Measurements from ENCODE around the gene ENPP6.

The ENPP6 gene

GRCh38 chr4:184150102-184150839, 67.4 kb downstream of the ENPP6 start:
- no peaks in the 10 kb centered on the region for H4K20me1 ChIP-seq (ENCODE audit: insufficient read depth, low read length)
- no peaks in the 10 kb centered on the region for H3K36me3 ChIP-seq (replicated peaks; ENCODE audit: insufficient read depth, low read length)
- H3K4me2 ChIP-seq (ENCODE audit: low read depth, low read length): no peak overlapping the region
- no peak for TF ChIP-seq EZH2 (optimal IDR thresholded peaks at IDR 0.05; ENCODE audit: low read depth, low read length)
- no peak for TF ChIP-seq CTCF (IDR thresholded peaks at IDR 0.05; ENCODE audit: low read length)
- no peak for TF ChIP-seq EZH2phosphoT487 (IDR thresholded peaks at IDR 0.05; ENCODE audit: low read length)
- no peak overlapping the region for H2AFZ ChIP-seq (ENCODE audit: low read length)
- no peaks in the 10 kb centered on the region for H3F3A ChIP-seq (ENCODE audit: insufficient read depth, low read length)
- no peak overlapping the region for H3K27ac ChIP-seq (ENCODE audit: low read length)
- no peaks in the 10 kb centered on the region for H3K9me3 ChIP-seq (replicated peaks; ENCODE audit: insufficient read depth, low read length)
- H3K9me2 ChIP-seq (replicated peaks; ENCODE audit: insufficient read depth, low read length): no peaks in the 10 kb centered on the region
- no peaks in the 10 kb centered on the region for H3K79me2 ChIP-seq (ENCODE audit: low read length)
- DNase-seq: no peak
- no peak overlapping the region for H3K9ac ChIP-seq (ENCODE audit: low read length)
- H3K4me3 ChIP-seq (ENCODE audit: low read length): no peak overlapping the region
- no peaks in the 10 kb centered on the region for H3K4me1 ChIP-seq (ENCODE audit: low read length)
- H3K27me3 ChIP-seq (replicated peaks; ENCODE audit: insufficient read depth, low read length): no peaks in the 10 kb centered on the region

- no peaks in the 10 kb centered on the region for H3K36me3 ChIP-seq (replicated peaks; ENCODE audit: insufficient read depth, low read length)
- no peaks in the 10 kb centered on the region for H3K79me2 ChIP-seq (ENCODE audit: low read length)
- H3F3A ChIP-seq (ENCODE audit: insufficient read depth, low read length): no peaks in the 10 kb centered on the region
- H3K9me2 ChIP-seq (replicated peaks; ENCODE audit: insufficient read depth, low read length): no peaks in the 10 kb centered on the region
- H3K4me2 ChIP-seq (ENCODE audit: low read depth, low read length): no peak overlapping the region
- TF ChIP-seq EZH2 (optimal IDR thresholded peaks at IDR 0.05; ENCODE audit: low read depth, low read length): no peak
- no peak for TF ChIP-seq EZH2phosphoT487 (IDR thresholded peaks at IDR 0.05; ENCODE audit: low read length)
- TF ChIP-seq CTCF (IDR thresholded peaks at IDR 0.05; ENCODE audit: low read length): no peak
- H3K4me3 ChIP-seq (ENCODE audit: low read length): no peak overlapping the region
- H3K9ac ChIP-seq (ENCODE audit: low read length): no peak overlapping the region
- H4K20me1 ChIP-seq (ENCODE audit: insufficient read depth, low read length): no peaks in the 10 kb centered on the region
- H3K27ac ChIP-seq (ENCODE audit: low read length): no peak overlapping the region
- DNase-seq: no peak
- H3K9me3 ChIP-seq (replicated peaks; ENCODE audit: insufficient read depth, low read length): no peaks in the 10 kb centered on the region
- H3K27me3 ChIP-seq (replicated peaks; ENCODE audit: insufficient read depth, low read length): no peaks in the 10 kb centered on the region
- H3K4me1 ChIP-seq (ENCODE audit: low read length): no peaks in the 10 kb centered on the region
- no peak overlapping the region for H2AFZ ChIP-seq (ENCODE audit: low read length)
Observed at GRCh38 chr4:184148738-184149637, 68.7 kb downstream of the ENPP6 start.

- Histone ChIP-seq H3K27me3 (replicated peaks; ENCODE audit: insufficient read depth, low read length) (no peaks in the 10 kb centered on the region), H3K36me3 (replicated peaks; ENCODE audit: insufficient read depth, low read length) (no peaks in the 10 kb centered on the region), H3K79me2 (ENCODE audit: low read length) (no peaks in the 10 kb centered on the region), H4K20me1 (ENCODE audit: insufficient read depth, low read length) (no peaks in the 10 kb centered on the region), H3K4me2 (ENCODE audit: low read depth, low read length) (no peak overlapping the region), H3K4me3 (ENCODE audit: low read length) (no peak overlapping the region), H3K27ac (ENCODE audit: low read length) (no peak overlapping the region), H3K9me3 (replicated peaks; ENCODE audit: insufficient read depth, low read length) (no peaks in the 10 kb centered on the region), H2AFZ (ENCODE audit: low read length) (no peak overlapping the region), H3F3A (ENCODE audit: insufficient read depth, low read length) (no peaks in the 10 kb centered on the region), H3K9ac (ENCODE audit: low read length) (no peak overlapping the region), H3K9me2 (replicated peaks; ENCODE audit: insufficient read depth, low read length) (no peaks in the 10 kb centered on the region), H3K4me1 (ENCODE audit: low read length) (no peaks in the 10 kb centered on the region)
- DNase-seq: no peak
- TF ChIP-seq CTCF (IDR thresholded peaks at IDR 0.05; ENCODE audit: low read length): no peak
- TF ChIP-seq EZH2phosphoT487 (IDR thresholded peaks at IDR 0.05; ENCODE audit: low read length): no peak
- TF ChIP-seq EZH2 (optimal IDR thresholded peaks at IDR 0.05; ENCODE audit: low read depth, low read length): no peak
Observed at GRCh38 chr4:184147858-184148737, 69.6 kb downstream of the ENPP6 start.
